HL-60/S4 treated with retinoic acid at 250 ng/mL for 4 days and 3 days (cell line): ENCODE measurements around the gene CLCN4.

Experiments used
- in situ Hi-C: fragments of 300-500 bp; cut with MboI; formaldehyde crosslinking; loops from 2 replicates; pipeline ENCODE4 v1.7.0; 2022; ENCODE audit warnings: low sequenced_read_pairs

CLCN4 gene

GRCh38 chrX:10189317-10190268 lies 32.8 kb downstream of the CLCN4 start:
- in situ Hi-C loops, result loop anchor here (25.0 kb wide), 3 partner anchors 423 to 948 kb away; partner anchors contain the start of gene MID1

GRCh38 chrX:10190367-10190766 lies 33.6 kb downstream of the CLCN4 start:
- in situ Hi-C loops, result loop anchor here (25.0 kb wide), 3 partner anchors 422 to 947 kb away; partner anchors contain the start of gene MID1

GRCh38 chrX:10193587-10193986 lies 36.8 kb downstream of the CLCN4 start:
- in situ Hi-C loops, result loop anchor here (25.0 kb wide), 3 partner anchors 419 to 944 kb away; partner anchors contain the start of gene MID1

GRCh38 chrX:10195425-10195824 lies 38.6 kb downstream of the CLCN4 start:
- in situ Hi-C loops, result loop anchor here (25.0 kb wide), 3 partner anchors 417 to 942 kb away; partner anchors contain the start of gene MID1

- in situ Hi-C loops, result loop anchor here (25.0 kb wide), 3 partner anchors 416 to 941 kb away; partner anchors contain the start of gene MID1
Observed at GRCh38 chrX:10195947-10196346, 39.2 kb downstream of the CLCN4 start.

GRCh38 chrX:10197279-10198210 lies 40.8 kb downstream of the CLCN4 start:
- in situ Hi-C loops, result loop anchor here (25.0 kb wide), 3 partner anchors 415 to 940 kb away; partner anchors contain the start of gene MID1

GRCh38 chrX:10198254-10198653 lies 41.5 kb downstream of the CLCN4 start:
- in situ Hi-C loops, result loop anchor here (25.0 kb wide), 3 partner anchors 414 to 939 kb away; partner anchors contain the start of gene MID1

- in situ Hi-C loops, result loop anchor here (25.0 kb wide), 3 partner anchors 413 to 938 kb away; partner anchors contain the start of gene MID1
Observed at GRCh38 chrX:10199212-10199611, 42.4 kb downstream of the CLCN4 start.

- in situ Hi-C loops, result no loop called here
Observed at GRCh38 chrX:10203617-10204016, 46.8 kb downstream of the CLCN4 start.

- in situ Hi-C loops, result no loop called here
Observed at GRCh38 chrX:10206317-10206716, 49.5 kb downstream of the CLCN4 start.

GRCh38 chrX:10208281-10208856 lies 51.6 kb downstream of the CLCN4 start:
- in situ Hi-C loops, result no loop called here

GRCh38 chrX:10208953-10209352 lies 52.2 kb downstream of the CLCN4 start:
- in situ Hi-C loops, result no loop called here

- in situ Hi-C loops, result no loop called here
Observed at GRCh38 chrX:10212395-10212794, 55.6 kb downstream of the CLCN4 start.

GRCh38 chrX:10213716-10214115 lies 56.9 kb downstream of the CLCN4 start:
- in situ Hi-C loops, result no loop called here

- in situ Hi-C loops, result no loop called here
Observed at GRCh38 chrX:10216208-10216607, 59.4 kb downstream of the CLCN4 start.

GRCh38 chrX:10217198-10217597 lies 60.4 kb downstream of the CLCN4 start:
- in situ Hi-C loops, result no loop called here

GRCh38 chrX:10221651-10222050 lies 64.9 kb downstream of the CLCN4 start:
- in situ Hi-C loops, result no loop called here

GRCh38 chrX:10223276-10223675 lies 66.5 kb downstream of the CLCN4 start:
- in situ Hi-C loops, result no loop called here

- in situ Hi-C loops, result no loop called here
Observed at GRCh38 chrX:10223781-10224180, 67.0 kb downstream of the CLCN4 start.

- in situ Hi-C loops, result no loop called here
Observed at GRCh38 chrX:10230222-10230621, 73.4 kb downstream of the CLCN4 start.
